H9 (cell line): Measurements from ENCODE around the gene AQP2. TPM values are rescaled to one million over a fixed set of nuclear protein-coding genes. Genes with fewer than 3 reads are reported as not detected.

Experiments used
- DNase-seq: peaks from one replicate; pipeline ENCODE4 v3.0.0-alpha.2; 2017
- H2AFZ ChIP-seq: one replicate; pipeline ENCODE4 v1.6.1; 2013; ENCODE audit warnings: mild to moderate bottlenecking, low read length, control low read depth, moderate library complexity
- H2AK5ac ChIP-seq: 2 replicates; pipeline ENCODE4 v1.6.1; 2013; ENCODE audit warnings: low read length, control low read depth, mixed read lengths; ENCODE audit not compliant: insufficient read length
- H2BK120ac ChIP-seq: one replicate; pipeline ENCODE4 v1.6.1; 2013; ENCODE audit warnings: low read depth, mild to moderate bottlenecking, low read length, control low read depth, inconsistent platforms; ENCODE audit not compliant: poor library complexity, severe bottlenecking
- H2BK12ac ChIP-seq: 2 replicates; pipeline ENCODE4 v1.6.1; 2013; ENCODE audit warnings: low read length, control low read depth, mixed read lengths, low read depth; ENCODE audit not compliant: insufficient read length
- H2BK15ac ChIP-seq: 2 replicates; pipeline ENCODE4 v1.6.1; 2013; ENCODE audit warnings: low read depth, low read length, control low read depth
- H2BK20ac ChIP-seq: one replicate; pipeline ENCODE4 v1.6.1; 2013; ENCODE audit warnings: low read depth, mild to moderate bottlenecking, low read length, control low read depth, inconsistent platforms; ENCODE audit not compliant: poor library complexity, severe bottlenecking
- H2BK5ac ChIP-seq: 2 replicates; pipeline ENCODE4 v1.6.1; 2013; ENCODE audit warnings: low read length, control low read depth, mixed read lengths; ENCODE audit not compliant: insufficient read length
- H3K14ac ChIP-seq: 2 replicates; pipeline ENCODE4 v1.6.1; 2013; ENCODE audit warnings: low read length, control low read depth; ENCODE audit not compliant: insufficient read depth
- H3K18ac ChIP-seq: 2 replicates; pipeline ENCODE4 v1.6.1; 2013; ENCODE audit warnings: low read depth, mild to moderate bottlenecking, mixed read lengths, low read length, control low read depth; ENCODE audit not compliant: insufficient read length
- H3K23ac ChIP-seq: 2 replicates; pipeline ENCODE4 v1.6.1; 2013; ENCODE audit warnings: low read length, control low read depth, mixed read lengths, low read depth; ENCODE audit not compliant: insufficient read length
- H3K23me2 ChIP-seq: 2 replicates; pipeline ENCODE4 v1.6.1; 2013; ENCODE audit warnings: low read depth, mild to moderate bottlenecking, mixed read lengths, low read length, control low read depth; ENCODE audit not compliant: insufficient read length, poor library complexity, severe bottlenecking
- H3K27ac ChIP-seq: 2 replicates; pipeline ENCODE4 v1.5.1; 2013; ENCODE audit warnings: low read length, control low read depth, mixed read lengths, low read depth; ENCODE audit not compliant: insufficient read length
- H3K27me3 ChIP-seq: 2 replicates; pipeline ENCODE4 v1.6.1; 2013; ENCODE audit warnings: low read length, control low read depth, inconsistent platforms; ENCODE audit not compliant: insufficient read depth
- H3K4ac ChIP-seq: 2 replicates; pipeline ENCODE4 v1.6.1; 2013; ENCODE audit warnings: low read depth, mild to moderate bottlenecking, control low read depth, inconsistent platforms, low read length, moderate library complexity
- H3K4me1 ChIP-seq: 2 replicates; pipeline ENCODE4 v1.6.1; 2013; ENCODE audit warnings: low read length, control low read depth, inconsistent platforms; ENCODE audit not compliant: insufficient read depth
- H3K4me2 ChIP-seq: 2 replicates; pipeline ENCODE4 v1.6.1; 2013; ENCODE audit warnings: low read length, control low read depth, mixed read lengths; ENCODE audit not compliant: insufficient read length, insufficient read depth
- H3K56ac ChIP-seq: 2 replicates; pipeline ENCODE4 v1.6.1; 2013; ENCODE audit warnings: low read depth, mild to moderate bottlenecking, mixed read lengths, low read length, control low read depth; ENCODE audit not compliant: insufficient read length
- H3K79me1 ChIP-seq: 2 replicates; pipeline ENCODE4 v1.6.1; 2013; ENCODE audit warnings: low read depth, mild to moderate bottlenecking, moderate library complexity, low read length, control low read depth, inconsistent platforms; ENCODE audit not compliant: insufficient read depth, poor library complexity, severe bottlenecking
- H3K79me2 ChIP-seq: 2 replicates; pipeline ENCODE4 v1.6.1; 2013; ENCODE audit warnings: low read length, control low read depth, inconsistent platforms; ENCODE audit not compliant: insufficient read depth
- H3K9ac ChIP-seq: 2 replicates; pipeline ENCODE4 v1.6.1; 2013; ENCODE audit warnings: low read length, control low read depth, mixed read lengths; ENCODE audit not compliant: insufficient read length; ENCODE audit errors: extremely low read depth
- H3K9me3 ChIP-seq: one replicate; pipeline ENCODE4 v1.6.1; 2013; ENCODE audit warnings: low read depth, low read length, inconsistent platforms; ENCODE audit not compliant: control insufficient read depth
- H3T11ph ChIP-seq: one replicate; pipeline ENCODE4 v1.6.1; 2013; ENCODE audit warnings: mild to moderate bottlenecking, low read length, control low read depth, inconsistent platforms
- H4K20me1 ChIP-seq: one replicate; pipeline ENCODE4 v1.6.1; 2013; ENCODE audit not compliant: control insufficient read depth, insufficient read length, insufficient read depth
- H4K5ac ChIP-seq: 2 replicates; pipeline ENCODE4 v1.6.1; 2013; ENCODE audit warnings: low read depth, mild to moderate bottlenecking, mixed read lengths, low read length, control low read depth; ENCODE audit not compliant: insufficient read length
- H4K8ac ChIP-seq: replicated peaks from 2 replicates; pipeline ENCODE4 v1.6.1; 2013; ENCODE audit warnings: low read length, control low read depth, mixed read lengths, low read depth; ENCODE audit not compliant: insufficient read length
- H4K91ac ChIP-seq: 2 replicates; pipeline ENCODE4 v1.6.1; 2013; ENCODE audit warnings: low read depth, mild to moderate bottlenecking, moderate library complexity, mixed read lengths, low read length, control low read depth; ENCODE audit not compliant: insufficient read length
- H3K27ac Mint-ChIP-seq, 3 experiments: 2 replicates in 2 of 3; 3 replicates in 1 of 3; pipeline ENCODE4 v1.8.0; 2020 to 2021; ENCODE audit warnings: mixed read lengths in 3 of 3, mild to moderate bottlenecking in 1 of 3, moderate library complexity in 1 of 3
- H3K27me3 Mint-ChIP-seq: 2 replicates; pipeline ENCODE4 v1.8.0; 2021; ENCODE audit warnings: low read depth, mild to moderate bottlenecking, moderate library complexity, mixed read lengths
- H3K36me3 Mint-ChIP-seq, 3 experiments: 2 replicates in 2 of 3; 3 replicates in 1 of 3; pipeline ENCODE4 v1.8.0; 2020 to 2021; ENCODE audit warnings: low read depth in 3 of 3, mixed read lengths in 3 of 3; ENCODE audit not compliant: insufficient read depth in 1 of 3
- H3K4me1 Mint-ChIP-seq, 2 experiments: 2 replicates each; pipeline ENCODE4 v1.8.0; 2020; ENCODE audit warnings: mixed read lengths in 2 of 2
- H3K4me3 Mint-ChIP-seq, 2 experiments: 2 replicates in 1 of 2; 3 replicates in 1 of 2; pipeline ENCODE4 v1.8.0; 2020 to 2021; ENCODE audit warnings: mild to moderate bottlenecking in 2 of 2, mixed read lengths in 2 of 2, moderate library complexity in 1 of 2
- H3K9me3 Mint-ChIP-seq, 2 experiments: 2 replicates in 1 of 2; 3 replicates in 1 of 2; pipeline ENCODE4 v1.8.0; 2020; ENCODE audit warnings: mild to moderate bottlenecking in 2 of 2, mixed read lengths in 2 of 2, moderate library complexity in 1 of 2
- WGBS: extraction: QIAGEN DNeasy Blood & Tissue Kit; methylation state at CpG from one replicate; pipeline ENCODE4 v1.1.7; 2013; ENCODE audit warnings: missing lambda C conversion rate, low lambda C conversion rate, mixed read lengths; ENCODE audit not compliant: insufficient read length; ENCODE audit errors: extremely low coverage; 5-methylcytosine and 5-hydroxymethylcytosine counted together
- total RNA-seq: library from RNA; stranded (reverse); gene quantifications from 2 replicates; pipeline ENCODE4 v1.2.1, GENCODE V29; 2021
- TF ChIP-seq, protein P1 (sequence below): fragments of 200-600 bp; sonication (generic); conservative IDR thresholded peaks from 3 replicates; pipeline ENCODE4 v1.8.0; 2021; ENCODE audit warnings: antibody characterized with exemption, mild to moderate bottlenecking

Gene AQP2
- total RNA-seq, 1 experiment from 2014 or later, result not detected

GRCh38 chr12:49909356-49909755 lies 41.2 kb upstream of the AQP2 start:
- Histone ChIP-seq H3K4me1 (peaks cover 11% of the 10 kb centered on the region), H2BK20ac (no peak overlapping the region), H3K27ac (no peak overlapping the region), H3K79me1 (no peaks in the 10 kb centered on the region), H3K56ac (no peak overlapping the region), H4K5ac (no peak overlapping the region), H3K27me3 (no peaks in the 10 kb centered on the region; the same call in 1 of the 2 replicates), H3K79me2 (no peaks in the 10 kb centered on the region), H4K8ac (no peak overlapping the region), H2BK120ac (no peak overlapping the region), H3K23ac (no peak overlapping the region), H2BK15ac (no peak overlapping the region), H3T11ph (no peak overlapping the region), H3K23me2 (no peaks in the 10 kb centered on the region), H2BK12ac (no peak overlapping the region), H2AK5ac (no peak overlapping the region), H4K20me1 (no peaks in the 10 kb centered on the region), H3K4me2 (no peak overlapping the region), H3K4ac (no peak overlapping the region), H3K9me3 (no peaks in the 10 kb centered on the region), H3K14ac (no peak overlapping the region), H3K18ac (no peak overlapping the region), H4K91ac (no peak overlapping the region), H2AFZ (no peak overlapping the region), H3K9ac (no peak overlapping the region), H2BK5ac (no peak overlapping the region)
- TF ChIP-seq, protein P1, sequence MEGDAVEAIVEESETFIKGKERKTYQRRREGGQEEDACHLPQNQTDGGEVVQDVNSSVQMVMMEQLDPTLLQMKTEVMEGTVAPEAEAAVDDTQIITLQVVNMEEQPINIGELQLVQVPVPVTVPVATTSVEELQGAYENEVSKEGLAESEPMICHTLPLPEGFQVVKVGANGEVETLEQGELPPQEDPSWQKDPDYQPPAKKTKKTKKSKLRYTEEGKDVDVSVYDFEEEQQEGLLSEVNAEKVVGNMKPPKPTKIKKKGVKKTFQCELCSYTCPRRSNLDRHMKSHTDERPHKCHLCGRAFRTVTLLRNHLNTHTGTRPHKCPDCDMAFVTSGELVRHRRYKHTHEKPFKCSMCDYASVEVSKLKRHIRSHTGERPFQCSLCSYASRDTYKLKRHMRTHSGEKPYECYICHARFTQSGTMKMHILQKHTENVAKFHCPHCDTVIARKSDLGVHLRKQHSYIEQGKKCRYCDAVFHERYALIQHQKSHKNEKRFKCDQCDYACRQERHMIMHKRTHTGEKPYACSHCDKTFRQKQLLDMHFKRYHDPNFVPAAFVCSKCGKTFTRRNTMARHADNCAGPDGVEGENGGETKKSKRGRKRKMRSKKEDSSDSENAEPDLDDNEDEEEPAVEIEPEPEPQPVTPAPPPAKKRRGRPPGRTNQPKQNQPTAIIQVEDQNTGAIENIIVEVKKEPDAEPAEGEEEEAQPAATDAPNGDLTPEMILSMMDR, result no peak
- H3K27me3 Mint-ChIP-seq, result peaks cover 47% of the 10 kb centered on the region
- no peak for DNase-seq
- peaks cover 43 to 44% of the 10 kb centered on the region in 2 experiments for H3K4me1 Mint-ChIP-seq
- WGBS, result no CpG with 5 or more reads among the region's 4 CpGs
- no peaks in the 10 kb centered on the region; a peak in 1 of 7 replicates for H3K36me3 Mint-ChIP-seq
- H3K9me3 Mint-ChIP-seq, result no peaks in the 10 kb centered on the region; a peak in 1 of 5 replicates
- no peak overlapping the region for H3K4me3 Mint-ChIP-seq
- H3K27ac Mint-ChIP-seq, result no peak overlapping the region
